Ovary (tissue), 3 donors: ENCODE data around the gene TRAM2.

Source experiments
- CTCF ChIP-seq, 3 donors: fragments of 450-650 bp in 2 of 3; fragments of 200-600 bp in 1 of 3; IDR thresholded peaks; one replicate each; pipeline versions ENCODE4 v1.5.1 to v1.8.0; 2016 to 2022; ENCODE audit warnings: antibody characterized with exemption in 3 of 3, mild to moderate bottlenecking in 1 of 3
- POLR2A ChIP-seq: fragments of 450-650 bp; IDR thresholded peaks from one replicate; pipeline ENCODE4 v1.6.1; 2017; ENCODE audit warnings: antibody characterized with exemption, mild to moderate bottlenecking, moderate library complexity
- donor health status: DM: no; HTN: no; CAD: no.

GRCh38 chr6:52503323-52503747 is 73.5 kb downstream of the TRAM2 start:
- TF ChIP-seq POLR2A (no peak), CTCF (IDR thresholded peaks at IDR 0.05) (no peak)
